ENCODE measurements around the gene PCDHB1.

- TF ChIP-seq POLR2A (IDR thresholded peaks at IDR 0.05; ENCODE audit: low read length), result no peak
- TF ChIP-seq GATA1 (IDR thresholded peaks at IDR 0.05; ENCODE audit: low read depth, low read length), result no peak
Observed at GRCh38 chr5:141051521-141051866, 320 bp downstream of the PCDHB1 start.
